GM23248 (cell line): ENCODE results near the gene CROCC. TPM values are rescaled to one million over a fixed set of nuclear protein-coding genes. Genes with fewer than 3 reads are reported as not detected.

Experiments
- DNase-seq: peaks from one replicate; pipeline ENCODE4 v3.0.0-alpha.2; 2015
- H2AFZ ChIP-seq: fragments of 200-600 bp; sonication (generic); 2 replicates; pipeline ENCODE4 v1.6.1; 2016; ENCODE audit warnings: antibody characterized with exemption
- H3F3A ChIP-seq: fragments of 200-600 bp; sonication (generic); 2 replicates; pipeline ENCODE4 v1.6.1; 2016; ENCODE audit warnings: mild to moderate bottlenecking, antibody characterized with exemption, mixed run types; ENCODE audit not compliant: insufficient read depth
- H3K27ac ChIP-seq: fragments of 200-600 bp; sonication (generic); 2 replicates; pipeline ENCODE4 v1.5.1; 2016; ENCODE audit warnings: mild to moderate bottlenecking
- H3K27me3 ChIP-seq: fragments of 200-600 bp; sonication (generic); replicated peaks from 2 replicates; pipeline ENCODE4 v1.6.1; 2016; ENCODE audit warnings: mild to moderate bottlenecking; ENCODE audit not compliant: insufficient read depth
- H3K36me3 ChIP-seq: fragments of 200-600 bp; sonication (generic); 2 replicates; pipeline ENCODE4 v1.6.1; 2016; ENCODE audit warnings: low read depth, mild to moderate bottlenecking
- H3K4me1 ChIP-seq: fragments of 200-600 bp; sonication (generic); 2 replicates; pipeline ENCODE4 v1.6.1; 2016; ENCODE audit warnings: mild to moderate bottlenecking; ENCODE audit not compliant: insufficient read depth
- H3K4me2 ChIP-seq: fragments of 200-600 bp; sonication (generic); one replicate; pipeline ENCODE4 v1.6.1; 2016; ENCODE audit warnings: mild to moderate bottlenecking; ENCODE audit not compliant: unreplicated experiment
- H3K4me3 ChIP-seq: fragments of 200-600 bp; sonication (generic); 2 replicates; pipeline ENCODE4 v1.5.1; 2016; ENCODE audit warnings: mild to moderate bottlenecking
- H3K79me2 ChIP-seq: fragments of 200-600 bp; sonication (generic); 2 replicates; pipeline ENCODE4 v1.6.1; 2016; ENCODE audit warnings: mild to moderate bottlenecking; ENCODE audit not compliant: insufficient read depth
- H3K9ac ChIP-seq: fragments of 200-600 bp; sonication (generic); 2 replicates; pipeline ENCODE4 v1.6.1; 2016; ENCODE audit warnings: mild to moderate bottlenecking
- H3K9me2 ChIP-seq: fragments of 200-600 bp; sonication (generic); 2 replicates; pipeline ENCODE4 v1.6.1; 2016; ENCODE audit warnings: mixed run types, mild to moderate bottlenecking, moderate library complexity; ENCODE audit not compliant: insufficient read depth
- H3K9me3 ChIP-seq: fragments of 200-600 bp; sonication (generic); one replicate; pipeline ENCODE4 v1.6.1; 2017; ENCODE audit warnings: low read depth
- H4K20me1 ChIP-seq: fragments of 200-600 bp; sonication (generic); 2 replicates; pipeline ENCODE4 v1.6.0; 2016; ENCODE audit not compliant: insufficient read depth
- EZH2 ChIP-seq: fragments of 200-600 bp; sonication (generic); IDR thresholded peaks from 2 replicates; pipeline ENCODE4 v1.6.1; 2018; ENCODE audit warnings: antibody characterized with exemption, mild to moderate bottlenecking; ENCODE audit not compliant: insufficient read depth, poor library complexity, severe bottlenecking
- EZH2phosphoT487 ChIP-seq: fragments of 200-600 bp; sonication (generic); IDR thresholded peaks from 2 replicates; pipeline ENCODE4 v1.6.1; 2018; ENCODE audit warnings: antibody characterized with exemption, moderate library complexity, mild to moderate bottlenecking, low read depth; ENCODE audit not compliant: insufficient read depth
- WGBS, 2 experiments: methylation state at CpG; one replicate each; pipeline ENCODE4 v1.1.6; 2015 to 2017; ENCODE audit warnings: low lambda C conversion rate in 2 of 2, low coverage in 1 of 2; ENCODE audit errors: missing lambda C conversion rate in 2 of 2; 5-methylcytosine and 5-hydroxymethylcytosine counted together
- in situ Hi-C: fragments of 300-500 bp; cut with MboI; formaldehyde crosslinking; loops from 2 replicates; pipeline ENCODE4 v1.15.0; 2020
- polyA plus RNA-seq: library from polyadenylated mRNA; unstranded; fragments of >200 nt; fragmentation: Nextera tagmentation; extraction: Ambion mirVana; gene quantifications from 2 replicates; pipeline ENCODE4 v1.2.1, GENCODE V29; 2016
- total RNA-seq: library from RNA; depleted of rRNA; stranded (reverse); fragments of >200 nt; shearing (Covaris generic); gene quantifications from 2 replicates; pipeline ENCODE4 v1.2.3, GENCODE V29; 2014

Gene CROCC
- total and polyA plus RNA-seq, 2 experiments from 2014 or later, result 5.2 to 17.6 TPM

DNA sequence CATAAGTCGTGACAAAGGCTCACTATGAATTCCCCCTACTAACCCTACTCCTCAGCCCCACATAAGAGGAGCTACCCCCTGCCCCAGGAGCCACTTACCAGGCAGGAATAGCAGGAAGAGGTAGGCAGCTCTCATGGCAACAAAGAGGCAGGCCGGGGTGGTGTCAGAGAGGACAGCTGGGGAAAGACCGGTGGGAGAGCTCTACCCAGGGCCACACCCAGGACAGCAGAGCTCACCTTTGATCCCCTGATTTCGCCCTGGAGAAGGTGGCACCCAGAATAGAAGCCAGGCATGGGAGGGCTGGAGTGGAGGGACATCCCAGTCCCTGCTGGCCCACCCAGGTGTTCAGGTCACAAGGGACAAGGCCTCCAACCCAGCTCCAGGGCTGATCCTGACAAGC lies 56.4 kb downstream of the CROCC start:
- WGBS, 2 experiments, result 93 to 100% methylated on average over 3 to 4 of the region's 4 CpGs
- Histone ChIP-seq H3K4me3 (peak overlapping the region; percentile 88), H3K27me3 (no peaks in the 10 kb centered on the region), H3K79me2 (peaks cover 45% of the 10 kb centered on the region), H3K36me3 (no peaks in the 10 kb centered on the region), H3F3A (peaks cover 21% of the 10 kb centered on the region), H2AFZ (no peak overlapping the region), H3K27ac (peak overlapping the region; percentile 98), H4K20me1 (no peaks in the 10 kb centered on the region), H3K9me2 (no peaks in the 10 kb centered on the region), H3K9me3 (no peaks in the 10 kb centered on the region), H3K4me2 (peak overlapping the region; percentile 93), H3K9ac (peak overlapping the region; percentile 95), H3K4me1 (peaks cover 23% of the 10 kb centered on the region)
- DNase-seq, result no peak
- TF ChIP-seq EZH2phosphoT487 (no peak), EZH2 (no peak)
- in situ Hi-C loops, result no loop called here

DNA sequence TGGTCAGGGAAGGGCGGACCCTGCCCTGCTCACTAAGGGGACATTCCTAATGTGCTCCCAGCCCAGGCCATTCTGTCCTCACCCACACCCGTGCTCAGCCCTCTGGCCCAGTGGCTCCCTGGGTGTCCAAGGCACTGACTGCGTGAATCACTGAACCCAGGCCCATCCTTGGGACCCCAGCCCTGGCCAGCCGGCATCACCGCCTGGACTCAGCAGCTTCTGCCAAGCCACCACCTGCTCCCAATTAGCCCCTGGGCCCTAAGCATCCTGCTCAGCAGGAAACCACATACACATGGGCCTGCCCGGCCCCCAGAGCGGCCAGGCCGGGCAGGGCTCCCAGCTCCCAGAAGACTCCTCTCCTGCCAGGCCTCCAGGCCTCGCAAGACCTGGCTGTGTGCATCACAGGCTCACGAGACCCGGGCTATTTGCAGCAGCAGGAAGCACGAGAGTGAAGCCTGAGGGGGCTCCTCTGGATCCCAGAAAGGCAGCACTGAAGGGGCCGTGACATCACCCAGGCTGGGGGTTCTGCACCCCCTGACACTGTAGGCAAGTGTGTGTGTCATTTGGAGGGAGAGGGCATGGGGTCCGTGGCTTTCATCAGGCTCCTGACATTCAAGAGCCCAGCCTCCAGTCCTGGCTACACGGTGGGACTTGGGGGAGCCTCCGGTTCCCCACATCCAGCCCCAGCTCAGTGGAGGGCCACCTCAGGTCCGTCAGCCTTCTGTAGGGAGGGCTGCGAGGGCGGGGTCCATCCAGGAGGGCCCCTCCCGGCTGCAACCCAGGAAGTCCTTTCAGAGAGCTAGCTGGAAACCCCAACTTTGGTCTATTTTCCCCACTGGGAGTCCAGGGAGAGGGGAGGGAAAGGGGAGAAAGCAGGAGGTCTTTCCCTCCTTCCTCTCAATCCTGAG lies 57.1 kb downstream of the CROCC start:
- H3K36me3 ChIP-seq, result no peaks in the 10 kb centered on the region
- peak overlapping the region; percentile 98 for H3K27ac ChIP-seq
- in situ Hi-C loops, result no loop called here
- H3K4me3 ChIP-seq, result peak overlapping the region; percentile 88
- H3F3A ChIP-seq, result peaks cover 22% of the 10 kb centered on the region
- H3K9me2 ChIP-seq, result no peaks in the 10 kb centered on the region
- 3 to 7% methylated on average over 19 to 20 of the region's 20 CpGs for WGBS, 2 experiments
- H3K79me2 ChIP-seq, result peaks cover 45% of the 10 kb centered on the region
- no peak overlapping the region for H2AFZ ChIP-seq
- TF ChIP-seq EZH2, result no peak
- no peak for TF ChIP-seq EZH2phosphoT487
- peak; percentile 96 for DNase-seq
- H4K20me1 ChIP-seq, result no peaks in the 10 kb centered on the region
- H3K4me2 ChIP-seq, result peak overlapping the region; percentile 93
- H3K9ac ChIP-seq, result peak overlapping the region; percentile 95
- peaks cover 23% of the 10 kb centered on the region for H3K4me1 ChIP-seq
- no peaks in the 10 kb centered on the region for H3K9me3 ChIP-seq
- no peaks in the 10 kb centered on the region for H3K27me3 ChIP-seq

DNA sequence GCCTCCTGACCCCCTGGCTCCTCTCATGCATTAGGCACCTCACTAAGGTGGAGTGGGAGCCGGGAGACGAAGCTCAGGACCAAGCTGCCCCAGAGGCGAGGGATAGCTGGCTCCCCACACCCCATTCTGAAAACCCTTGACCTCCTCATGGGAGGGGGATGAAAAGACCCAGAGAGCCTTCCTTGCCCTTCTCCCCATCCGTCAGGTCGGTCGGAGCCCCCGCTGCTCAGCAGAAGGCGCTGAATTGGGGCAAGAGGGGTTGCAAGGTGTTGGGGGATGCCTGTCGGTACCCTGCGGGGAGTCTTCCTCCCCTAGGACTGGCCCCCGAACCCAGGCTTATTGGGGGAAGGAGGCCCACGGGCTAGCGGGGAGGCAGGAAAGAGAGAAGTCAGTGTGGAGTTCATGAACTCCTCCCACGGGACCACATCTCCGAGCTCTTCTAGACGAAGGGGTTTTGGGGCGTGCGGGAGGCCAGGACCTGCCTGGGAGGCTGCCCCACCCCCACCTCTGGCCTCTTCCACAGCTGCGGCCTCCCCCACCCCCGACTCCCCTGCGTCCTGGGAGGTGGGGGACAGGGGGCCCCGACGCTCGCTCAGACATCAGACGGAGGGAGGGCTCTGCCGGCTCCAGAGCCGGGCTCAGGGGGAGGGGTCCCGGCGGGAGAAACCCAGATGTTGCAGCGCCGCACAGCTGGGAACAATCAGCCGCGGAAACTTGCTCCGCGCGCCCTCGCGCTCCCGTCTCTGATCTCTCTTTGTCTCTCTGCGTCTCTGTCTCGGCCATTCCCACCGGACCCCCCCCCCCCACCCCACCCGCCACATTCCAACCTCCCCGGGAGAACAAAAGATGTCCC lies 58.0 kb downstream of the CROCC start:
- Histone ChIP-seq H3K4me3 (peak overlapping the region; percentile 88), H3K79me2 (peaks cover 45% of the 10 kb centered on the region), H2AFZ (no peak overlapping the region), H3K4me1 (peaks cover 29% of the 10 kb centered on the region), H3K36me3 (no peaks in the 10 kb centered on the region), H3K27ac (peak overlapping the region; percentile 98), H3K4me2 (peak overlapping the region; percentile 93), H3K27me3 (no peaks in the 10 kb centered on the region), H4K20me1 (no peaks in the 10 kb centered on the region), H3K9me3 (no peaks in the 10 kb centered on the region), H3K9ac (peak overlapping the region; percentile 95), H3F3A (peaks cover 22% of the 10 kb centered on the region), H3K9me2 (no peaks in the 10 kb centered on the region)
- TF ChIP-seq EZH2, result no peak
- TF ChIP-seq EZH2phosphoT487, result no peak
- DNase-seq, result peak; percentile 66
- WGBS, 2 experiments, result 2 to 4% methylated on average over 18 to 40 of the region's 44 CpGs
- in situ Hi-C loops, result no loop called here
